CD4-positive, alpha-beta T cell treated with Interleukin-15 for 1 hour (primary cell): ENCODE results near the gene PLTP.
A peak's percentile ranks its signal among the peaks of the same experiment; 100 is the strongest.
"Not testable (repeated sequence)": the region's sequence is repeated elsewhere in the genome, so short reads cannot be mapped to it uniquely, and the experiment has no call there.

Experiments
- DNase-seq: peaks from one replicate; pipeline ENCODE4 v3.0.0-alpha.2; 2020

PLTP gene

DNA sequence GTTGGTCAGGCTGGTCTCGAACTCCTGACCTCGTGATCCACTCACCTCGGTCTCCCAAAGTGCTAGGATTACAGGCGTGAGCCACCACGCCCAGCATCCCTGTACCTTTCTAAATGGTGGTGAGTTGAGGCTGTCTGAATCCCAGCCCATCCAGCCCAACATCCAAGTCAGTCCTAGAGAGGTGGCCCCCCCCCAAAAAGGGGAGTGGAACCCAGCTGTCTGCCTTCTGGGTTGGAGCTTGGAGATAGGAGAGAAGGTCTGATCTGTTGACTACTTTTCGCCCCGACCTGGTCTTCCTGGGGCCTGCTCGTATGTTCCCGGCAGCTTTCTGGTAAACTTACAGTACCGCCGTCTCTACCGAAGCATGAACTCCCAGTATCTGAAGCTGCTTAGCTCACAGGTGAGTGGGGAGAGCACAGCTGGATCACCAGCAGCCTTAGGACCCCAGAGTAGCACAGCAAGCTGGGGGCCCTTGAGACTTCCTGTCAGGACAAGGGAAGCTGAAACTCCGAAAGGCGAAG, 15.3 kb downstream of the PLTP start:
- DNase-seq: no peak

DNA sequence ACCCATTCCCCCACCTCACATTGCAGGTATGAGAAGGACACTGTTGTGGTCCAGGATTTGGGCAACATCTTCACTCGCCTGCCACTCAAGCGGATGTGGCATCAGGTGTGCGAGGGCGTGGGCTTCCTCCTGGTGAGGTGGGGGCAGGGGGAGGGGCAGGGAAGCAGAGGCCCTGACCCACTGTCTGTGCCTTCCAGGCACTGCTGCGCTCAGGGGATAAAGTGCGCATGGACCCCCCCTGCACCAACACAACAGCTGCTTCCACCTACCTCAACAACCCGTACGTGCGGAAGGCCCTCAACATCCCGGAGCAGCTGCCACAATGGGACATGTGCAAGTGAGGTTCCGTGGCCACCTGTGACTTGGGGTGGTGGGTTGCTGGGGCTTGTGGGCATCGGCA, 17.2 kb downstream of the PLTP start:
- no peak for DNase-seq

DNA sequence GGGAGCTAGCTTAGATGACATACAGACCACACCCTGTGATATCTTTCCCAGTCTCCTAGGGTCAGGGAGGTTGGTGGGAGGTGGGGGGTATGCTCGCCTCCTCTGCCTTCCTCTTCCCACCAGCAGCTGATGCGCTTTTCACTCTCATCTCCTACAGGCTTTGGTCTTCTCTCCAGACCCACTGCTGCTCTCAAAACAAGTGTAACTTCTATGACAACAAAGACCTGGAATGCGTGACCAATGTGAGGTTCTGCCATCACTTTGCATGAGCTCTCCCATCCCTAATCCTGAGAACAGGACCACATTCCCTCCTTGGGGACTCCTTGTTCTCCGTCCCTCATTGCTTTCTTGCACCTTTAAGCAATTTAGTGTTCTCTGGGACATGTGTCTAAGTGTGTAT, 18.1 kb downstream of the PLTP start:
- DNase-seq: no peak

DNA sequence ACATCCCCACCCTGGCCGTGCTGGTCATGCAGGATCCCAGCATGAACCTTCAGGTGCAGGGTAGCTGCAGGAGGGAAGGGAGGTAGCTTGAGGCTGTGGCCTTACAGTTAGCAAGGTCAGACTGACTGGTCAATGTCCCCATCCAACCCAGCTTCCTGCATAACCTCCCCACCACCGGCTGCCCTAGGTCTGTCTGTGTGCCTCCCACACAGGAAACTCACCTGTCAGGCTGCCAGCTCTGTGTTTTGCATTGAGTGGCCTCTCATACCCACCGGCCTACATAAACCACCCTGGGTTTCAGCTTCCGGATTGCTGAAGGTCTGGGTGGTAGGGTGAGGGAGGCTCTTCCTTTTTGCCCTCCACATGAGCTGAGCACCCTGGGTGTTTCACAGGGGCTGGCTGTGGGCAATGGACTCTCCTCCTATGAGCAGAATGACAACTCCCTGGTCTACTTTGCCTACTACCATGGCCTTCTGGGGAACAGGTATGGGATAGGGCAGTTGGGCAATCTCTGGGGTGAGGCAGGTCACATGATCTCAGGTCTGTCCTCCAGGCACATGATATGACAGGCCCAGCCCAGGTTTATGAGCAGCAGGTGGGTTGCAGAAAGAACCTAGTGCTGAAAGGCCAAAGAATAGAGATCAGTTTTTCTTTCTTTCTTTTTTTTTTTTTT, 19.0 kb downstream of the PLTP start:
- no peak for DNase-seq

DNA sequence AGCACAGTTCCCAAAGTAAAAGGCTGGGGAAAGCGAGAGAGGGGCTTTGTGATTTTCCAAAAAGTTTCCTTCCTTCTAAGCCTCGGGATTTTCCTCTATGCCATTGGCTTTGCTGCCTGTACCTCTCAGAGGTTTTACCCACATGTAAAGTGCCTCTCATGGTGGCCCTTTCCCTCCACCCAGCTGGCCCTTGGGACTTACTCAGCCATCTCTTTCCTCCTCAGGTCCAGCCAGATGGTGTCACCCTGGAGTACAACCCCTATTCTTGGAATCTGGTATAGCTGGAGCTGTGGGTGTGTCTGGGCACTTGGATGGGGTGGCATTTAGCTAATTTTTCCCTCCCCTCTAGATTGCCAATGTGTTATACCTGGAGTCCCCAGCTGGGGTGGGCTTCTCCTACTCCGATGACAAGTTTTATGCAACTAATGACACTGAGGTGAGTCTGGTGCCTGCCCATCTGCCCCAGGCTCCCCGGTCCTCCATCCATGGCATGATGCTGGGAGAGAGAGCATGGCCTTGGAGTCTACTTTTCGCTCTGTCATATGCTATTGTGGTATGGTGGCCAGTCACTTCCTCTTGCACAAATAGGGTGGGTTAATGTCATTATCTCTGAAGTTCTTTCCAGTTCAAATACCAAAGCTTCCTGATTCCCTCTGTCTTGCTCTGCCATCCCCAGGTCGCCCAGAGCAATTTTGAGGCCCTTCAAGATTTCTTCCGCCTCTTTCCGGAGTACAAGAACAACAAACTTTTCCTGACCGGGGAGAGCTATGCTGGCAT, 19.7 kb downstream of the PLTP start:
- DNase-seq: no peak

GRCh38 chr20:45890985-45891983, 20.7 kb downstream of the PLTP start, which contains the start of the genes CTSA and NEURL2:
Gene CTSA, plus strand, starts transcription at chr20:45891335. Its CDS starts 234 bp downstream, at chr20:45891569.
Gene NEURL2, minus strand, starts transcription at chr20:45891208. Its CDS starts 217 bp downstream, at chr20:45890991.
- DNase-seq: peak; percentile 81

- peak; percentile 61 for DNase-seq
Measured at GRCh38 chr20:45890077-45890984, 21.6 kb downstream of the PLTP start.

DNA sequence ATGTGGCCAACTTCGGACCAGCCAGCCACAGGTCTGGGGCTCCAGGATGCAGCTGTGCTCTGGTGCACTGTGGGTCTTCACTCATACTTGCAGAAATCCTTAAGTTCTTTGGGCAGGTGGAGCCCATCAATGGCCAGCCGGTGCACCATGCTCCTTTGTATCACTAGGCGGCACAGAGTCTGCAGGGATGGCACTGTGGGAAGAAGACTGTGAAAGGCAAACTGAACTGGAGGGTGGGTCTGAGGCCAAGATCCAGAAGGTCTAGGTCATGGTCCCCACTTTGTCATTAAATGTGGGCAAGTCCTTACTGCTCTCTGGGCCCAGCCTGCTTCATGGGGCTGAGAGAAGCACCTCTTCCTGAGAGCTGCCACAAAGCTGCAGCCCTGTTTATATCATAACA, 23.3 kb downstream of the PLTP start:
- DNase-seq: no peak

DNA sequence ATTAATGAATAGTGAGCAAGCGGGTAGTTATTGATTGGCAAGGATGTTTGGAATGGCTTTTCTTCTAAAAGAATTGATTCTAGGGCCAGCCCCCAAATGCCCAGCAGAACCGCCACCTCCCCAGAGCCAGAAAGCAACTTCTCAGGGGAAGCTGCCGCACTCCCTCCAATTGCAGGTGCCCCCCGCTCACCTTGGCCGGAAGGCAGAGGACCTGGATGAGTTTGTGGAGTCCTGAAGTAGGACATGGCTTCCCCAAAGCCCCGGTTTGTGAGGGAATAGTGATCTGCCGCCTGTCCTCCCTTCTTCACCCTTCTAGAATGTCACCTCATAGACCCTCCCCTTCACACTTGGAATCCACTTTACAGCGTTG, 24.6 kb downstream of the PLTP start, which contains the start of gene SPATA25:
TSS of gene SPATA25 (minus strand) at position 277 of the 370 bp plus-strand sequence. CDS start at position 245, 32 bp downstream.
- no peak for DNase-seq

GRCh38 chr20:45886590-45887345, 25.2 kb downstream of the PLTP start:
- DNase-seq: no peak

GRCh38 chr20:45883100-45883469, 28.9 kb downstream of the PLTP start:
- DNase-seq: no peak

DNA sequence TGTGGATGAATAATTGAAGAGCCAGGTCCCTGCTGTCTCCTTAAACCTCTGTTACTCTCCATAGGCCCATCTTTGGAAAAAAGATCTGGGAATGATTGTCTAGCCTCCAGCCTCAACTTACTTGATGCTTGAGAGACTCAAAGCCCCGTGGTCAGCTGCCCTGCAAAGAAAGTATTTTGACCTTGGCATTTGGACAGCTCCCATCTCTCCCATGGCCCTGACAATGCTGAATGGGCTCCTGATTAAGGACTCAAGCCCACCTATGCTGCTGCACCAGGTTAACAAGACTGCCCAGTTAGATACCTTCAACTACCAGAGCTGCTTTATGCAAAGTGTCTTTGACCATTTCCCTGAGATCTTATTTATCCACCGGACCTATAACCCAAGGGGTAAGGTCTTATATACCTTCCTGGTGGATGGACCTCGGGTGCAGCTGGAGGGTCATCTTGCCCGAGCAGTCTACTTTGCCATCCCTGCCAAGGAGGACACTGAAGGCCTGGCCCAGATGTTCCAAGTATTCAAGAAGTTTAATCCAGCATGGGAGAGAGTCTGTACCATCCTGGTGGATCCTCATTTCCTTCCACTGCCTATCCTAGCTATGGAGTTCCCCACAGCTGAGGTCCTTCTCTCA, 29.4 kb downstream of the PLTP start:
- no peak for DNase-seq

DNA sequence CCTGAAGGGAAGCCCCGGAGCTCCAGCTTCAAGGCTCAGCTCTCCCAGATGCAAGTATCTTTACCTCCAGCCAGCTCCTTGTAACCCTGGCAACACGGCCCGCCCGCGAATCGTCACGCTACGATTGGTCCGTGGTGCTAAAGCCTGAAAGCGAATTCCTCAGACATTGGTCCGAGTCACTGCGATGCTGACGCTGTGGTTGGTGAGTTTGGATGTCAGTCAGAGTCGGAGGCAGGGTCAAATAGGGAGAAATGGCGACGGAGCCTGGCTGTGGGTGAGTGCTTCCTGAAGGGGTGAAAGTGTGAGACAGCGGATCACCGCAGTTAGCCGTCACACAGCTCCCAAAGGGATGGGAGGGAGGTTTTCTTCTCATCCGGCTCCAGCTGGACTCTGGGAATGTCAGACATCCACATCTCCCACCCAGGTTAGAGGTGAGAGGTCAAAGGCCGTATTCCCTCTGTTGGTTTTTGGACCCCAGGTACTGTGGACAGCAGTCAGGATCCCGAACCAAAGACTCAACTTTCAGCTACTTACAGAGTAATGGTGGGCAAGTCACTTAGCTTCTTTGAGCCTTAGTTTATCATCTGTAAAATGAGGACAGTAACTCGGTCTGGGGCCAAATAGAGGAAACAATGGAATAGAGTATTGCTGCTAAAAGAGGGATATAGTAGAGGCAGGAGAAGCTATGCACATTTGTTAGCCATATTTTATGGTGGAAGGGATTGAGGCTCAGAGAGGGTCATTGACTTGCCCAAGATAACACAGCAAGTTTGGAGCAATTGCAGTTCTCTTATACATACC, 30.8 kb downstream of the PLTP start, which contains the start of gene ZSWIM1:
TSS of gene ZSWIM1 (plus strand) at position 240 of the 801 bp plus-strand sequence. CDS start 1,366 bp downstream, outside the sequence.
- peak; percentile 98 for DNase-seq

GRCh38 chr20:45878076-45878761, 33.7 kb downstream of the PLTP start:
- DNase-seq: no peak

DNA sequence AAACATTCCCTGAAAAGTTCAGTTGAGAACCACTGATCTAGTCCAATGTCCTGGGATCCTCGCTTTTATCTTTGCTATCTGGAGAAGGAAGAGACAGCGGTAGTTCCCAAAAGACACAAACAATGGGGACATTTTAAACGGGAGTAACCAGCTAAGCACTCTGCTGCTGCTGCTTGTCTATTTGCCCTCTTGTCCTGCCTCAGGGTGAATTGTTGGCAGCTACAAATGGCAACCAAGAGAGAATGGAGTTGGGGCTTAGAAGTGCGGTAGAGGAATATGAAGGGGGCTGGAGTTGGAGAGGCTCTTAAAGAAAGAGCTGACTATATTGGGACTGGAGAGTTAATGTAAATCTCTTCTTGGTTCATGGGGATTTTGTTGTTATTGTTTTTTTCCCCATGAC, 37.4 kb downstream of the PLTP start:
- no peak for DNase-seq

DNA sequence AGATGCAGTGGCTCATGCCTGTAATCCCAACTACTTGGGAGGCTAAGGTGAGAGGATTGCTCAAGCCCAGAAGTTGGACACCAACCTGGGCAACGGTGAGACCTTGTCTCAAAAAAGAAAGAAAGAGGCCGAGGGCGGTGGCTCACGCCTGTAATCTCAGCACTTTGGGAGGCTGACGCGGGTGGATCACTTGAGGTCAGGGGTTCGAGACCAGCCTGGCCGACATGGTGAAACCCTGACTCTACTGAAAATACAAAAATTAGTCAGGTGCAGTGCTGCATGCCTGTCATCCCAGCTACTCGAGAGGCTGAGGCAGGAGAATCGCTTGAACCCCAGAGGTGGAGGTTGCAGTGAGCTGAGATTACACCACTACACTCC, 37.9 kb downstream of the PLTP start:
- not testable (repeated sequence) for DNase-seq

DNA sequence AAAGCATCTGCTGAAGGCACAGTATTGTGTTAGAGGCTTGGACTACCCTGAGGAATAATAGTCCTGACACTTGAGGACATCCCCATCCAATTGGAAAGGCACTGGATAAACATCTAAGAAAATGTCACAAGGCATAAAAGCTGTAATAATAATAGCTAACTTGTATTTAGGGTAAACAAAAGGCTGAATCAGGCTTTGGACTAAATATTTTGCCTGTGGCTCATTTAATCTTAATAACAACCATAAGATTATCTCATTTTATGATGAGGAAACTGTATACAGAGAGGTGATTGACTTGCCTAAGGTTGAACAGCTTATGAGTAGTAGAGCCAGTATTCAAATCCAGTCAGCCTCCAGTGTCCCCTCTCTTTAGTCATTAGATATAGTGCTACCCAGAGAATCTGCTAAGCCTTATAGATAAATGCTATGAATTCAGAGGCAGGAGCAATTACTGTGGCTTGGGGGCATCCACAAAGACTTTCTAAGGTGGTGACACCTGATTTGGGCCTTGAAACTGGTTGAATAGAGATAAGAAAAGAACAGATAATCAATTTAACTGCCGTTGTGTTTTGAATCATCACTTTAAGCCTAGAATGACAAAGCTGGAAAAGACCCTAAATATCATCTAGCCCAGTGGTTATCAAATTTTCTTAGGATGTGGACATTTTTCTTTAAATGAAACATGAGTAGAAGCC, 38.4 kb downstream of the PLTP start:
- no peak for DNase-seq

DNA sequence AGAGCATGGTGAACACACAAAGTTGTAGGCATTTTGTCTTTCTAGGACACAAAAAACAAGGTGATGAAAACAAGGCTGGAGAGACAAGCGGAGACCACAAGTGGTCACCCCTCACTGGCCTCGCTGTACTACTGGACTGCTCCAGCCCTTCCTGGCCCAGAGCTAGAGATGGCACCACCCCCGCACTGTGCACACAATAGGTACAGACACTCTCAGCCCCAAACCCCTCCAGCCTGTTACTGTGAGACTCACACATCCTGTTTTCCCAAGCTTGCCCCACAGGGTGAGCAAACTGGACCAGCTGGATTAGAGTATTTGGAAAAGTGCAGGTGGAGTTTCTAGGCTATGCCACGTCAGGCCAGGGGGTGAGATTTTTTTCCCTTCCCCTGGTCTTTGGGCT, 39.3 kb downstream of the PLTP start:
- no peak for DNase-seq
